NCI-H748 (cell line): ENCODE measurements around the gene TF.

Source experiments
- DNase-seq: peaks from one replicate; lab custom pipeline; 2025; ENCODE audit not compliant: unreplicated experiment; lab: John Stamatoyannopoulos, UW

TF gene

DNA sequence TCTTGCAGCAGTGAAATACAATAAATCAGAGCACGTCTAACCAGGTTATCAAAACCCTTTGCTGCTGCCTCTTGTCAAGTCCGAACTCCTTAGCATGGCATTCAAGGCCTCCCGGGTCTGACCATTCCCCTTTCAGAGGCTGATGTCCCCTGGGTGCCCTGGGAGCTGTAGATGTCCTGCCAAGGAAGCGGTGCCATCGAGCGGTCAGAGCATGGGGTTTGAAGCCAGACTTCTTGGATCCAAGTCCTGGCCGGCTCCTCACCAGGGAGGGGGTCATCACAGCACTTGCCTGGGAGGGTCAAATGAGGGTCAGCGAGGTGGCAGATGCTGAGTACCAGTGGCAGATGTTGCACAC is 496 bp downstream of the TF start:
- no peak for DNase-seq

DNA sequence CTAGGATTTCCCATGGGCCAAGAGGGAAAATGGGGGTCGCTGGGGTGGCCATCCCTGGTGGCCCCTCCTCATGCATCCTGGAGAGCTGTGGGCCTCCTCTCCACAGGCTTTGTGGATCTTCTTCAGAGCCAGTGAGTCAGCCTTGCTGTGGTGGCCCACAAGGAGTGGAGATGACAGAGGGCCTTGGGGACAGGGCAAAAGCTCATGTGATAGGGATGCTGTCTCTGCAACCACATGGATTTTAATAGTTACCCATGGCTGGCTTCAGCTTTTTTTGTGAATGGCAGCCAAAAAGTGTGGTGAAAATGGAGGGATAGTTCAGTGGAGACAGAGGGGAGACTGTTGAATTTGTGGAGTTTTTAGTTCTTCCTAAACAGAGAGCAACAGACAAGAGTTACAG is 1.2 kb downstream of the TF start:
- no peak for DNase-seq

DNA sequence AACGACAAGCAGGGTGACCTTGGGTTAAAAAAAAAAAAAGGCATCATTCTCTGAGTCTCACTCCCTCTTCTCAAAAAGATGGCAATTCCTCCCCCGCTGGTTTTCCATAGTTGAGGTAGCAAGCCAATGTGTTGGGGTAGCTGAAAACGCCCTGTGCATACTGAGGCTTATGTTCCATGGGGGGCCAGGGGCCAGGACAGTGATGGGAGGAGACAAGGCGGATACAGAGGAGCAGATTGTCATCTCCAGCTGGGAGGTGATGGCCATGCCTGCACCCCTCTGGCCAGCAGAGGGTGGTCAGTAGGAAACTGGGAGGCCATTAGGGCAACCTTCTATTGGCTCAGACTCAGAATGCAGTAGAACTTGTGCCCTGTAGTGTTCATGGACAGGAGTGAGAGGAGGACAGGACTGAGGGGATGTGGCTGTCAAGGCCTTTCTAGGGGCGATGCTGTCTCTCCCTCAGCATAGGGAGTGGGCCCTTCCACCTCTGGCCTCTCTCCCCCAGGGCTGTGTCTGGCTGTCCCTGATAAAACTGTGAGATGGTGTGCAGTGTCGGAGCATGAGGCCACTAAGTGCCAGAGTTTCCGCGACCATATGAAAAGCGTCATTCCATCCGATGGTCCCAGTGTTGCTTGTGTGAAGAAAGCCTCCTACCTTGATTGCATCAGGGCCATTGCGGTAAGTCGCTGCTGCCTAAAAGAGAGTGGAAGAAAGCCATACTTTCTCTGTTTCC is 1.9 kb downstream of the TF start:
- DNase-seq, result no peak

DNA sequence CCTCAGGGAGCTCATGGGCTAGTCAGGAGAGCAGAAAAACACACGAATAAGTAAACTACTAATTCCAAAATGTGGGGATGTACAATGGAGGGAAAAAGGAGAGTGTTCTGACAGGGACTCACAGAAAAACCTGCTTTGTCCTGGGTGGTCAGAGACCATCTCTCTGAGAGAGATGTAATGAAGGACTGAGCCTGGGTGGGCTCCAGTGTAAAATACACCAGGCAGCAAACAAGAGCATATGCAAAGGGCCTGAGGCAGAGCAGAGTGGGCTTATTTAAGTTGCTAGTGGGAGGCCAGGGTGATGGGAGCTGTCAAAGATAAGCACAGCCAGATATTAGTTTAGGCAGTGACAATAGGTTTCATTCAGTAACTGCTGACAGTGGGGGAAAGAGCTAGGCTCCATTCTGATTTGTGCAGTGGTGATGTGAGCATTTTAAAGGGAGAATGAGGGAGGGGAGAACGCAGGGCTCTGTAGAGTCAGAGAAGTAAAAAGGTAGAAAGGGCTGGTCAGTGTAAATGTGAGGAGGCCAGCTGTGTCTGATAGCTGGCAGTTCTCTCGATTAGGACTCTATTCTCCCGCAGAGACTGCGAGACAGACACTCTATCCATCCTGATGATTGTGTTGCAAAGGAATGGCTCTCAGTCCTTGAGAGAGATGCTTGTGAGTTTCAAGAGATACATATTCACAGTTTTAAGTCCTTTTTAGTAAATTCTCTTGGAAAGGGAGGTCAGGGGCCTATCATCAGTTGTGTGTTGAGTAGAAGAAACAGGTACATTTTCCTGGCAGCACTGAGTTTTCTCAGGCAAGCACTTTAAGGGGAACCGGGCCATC is 3.5 kb downstream of the TF start:
- no peak for DNase-seq

DNA sequence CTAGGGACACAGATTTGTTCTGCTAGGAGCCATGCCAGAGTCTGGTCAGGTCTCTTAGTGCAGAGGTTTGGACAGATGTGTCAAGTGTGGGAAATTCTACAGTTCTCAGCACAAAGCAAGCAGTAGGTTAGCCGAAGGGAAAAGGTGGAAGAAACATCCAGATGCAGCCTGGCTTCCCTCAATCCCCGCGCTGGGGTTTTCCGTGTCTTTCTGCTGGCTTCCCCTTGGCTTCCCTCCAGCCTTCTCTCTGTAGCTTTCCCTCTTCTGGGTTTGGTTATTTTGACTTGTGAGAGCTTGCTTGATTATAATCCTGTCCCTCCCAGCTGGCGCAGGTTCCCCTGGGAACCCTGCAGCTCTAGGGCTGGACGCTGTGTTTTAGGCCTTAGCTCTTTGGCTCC is 4.1 kb downstream of the TF start:
- no peak for DNase-seq

DNA sequence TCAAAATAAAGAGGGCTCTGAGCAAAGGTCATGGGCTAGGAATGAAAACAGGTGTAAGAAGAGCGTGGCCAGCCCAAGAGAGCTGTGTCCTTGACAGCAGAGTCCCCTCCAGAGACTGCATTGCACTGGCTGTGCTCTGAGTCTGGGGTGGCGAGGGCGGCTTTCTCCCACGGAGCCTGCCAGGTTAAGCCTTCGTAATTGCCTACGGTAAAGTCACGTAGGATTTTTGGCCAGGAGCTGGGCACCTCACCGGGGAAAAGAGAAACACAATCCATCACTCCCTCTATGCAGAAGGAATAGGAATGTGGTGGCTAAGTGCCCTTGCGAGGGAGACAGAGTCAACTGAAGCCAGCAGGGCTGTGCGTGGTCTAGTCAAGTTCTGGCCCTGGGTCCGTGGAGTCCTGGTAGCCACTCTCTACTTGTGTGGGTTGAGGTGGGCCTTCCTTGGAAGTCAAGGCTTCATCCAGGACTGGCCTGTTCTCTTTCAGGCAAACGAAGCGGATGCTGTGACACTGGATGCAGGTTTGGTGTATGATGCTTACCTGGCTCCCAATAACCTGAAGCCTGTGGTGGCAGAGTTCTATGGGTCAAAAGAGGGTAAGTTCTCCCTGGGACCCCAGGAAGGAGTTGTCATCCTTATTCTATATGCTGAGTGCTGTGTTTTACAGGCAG is 7.0 kb downstream of the TF start:
- DNase-seq, result no peak

DNA sequence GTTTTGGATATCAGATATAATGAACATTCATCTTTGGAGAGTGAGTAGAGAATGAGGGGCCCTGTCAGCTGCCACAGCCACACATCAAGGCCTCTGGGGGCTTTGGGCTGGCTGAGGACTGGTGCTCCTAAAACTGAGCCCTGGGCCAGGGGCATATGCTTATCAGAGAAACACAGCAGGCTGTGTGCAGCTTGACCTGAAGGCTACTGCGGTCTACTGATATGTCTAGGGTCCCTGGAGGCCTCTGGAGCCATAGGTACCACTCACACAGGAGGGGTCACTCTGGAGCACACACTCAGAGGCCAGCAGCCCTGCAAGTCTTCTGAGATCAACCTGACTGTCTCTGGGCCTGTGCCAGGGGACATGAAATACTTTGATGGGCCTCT is 7.6 kb downstream of the TF start:
- no peak for DNase-seq

DNA sequence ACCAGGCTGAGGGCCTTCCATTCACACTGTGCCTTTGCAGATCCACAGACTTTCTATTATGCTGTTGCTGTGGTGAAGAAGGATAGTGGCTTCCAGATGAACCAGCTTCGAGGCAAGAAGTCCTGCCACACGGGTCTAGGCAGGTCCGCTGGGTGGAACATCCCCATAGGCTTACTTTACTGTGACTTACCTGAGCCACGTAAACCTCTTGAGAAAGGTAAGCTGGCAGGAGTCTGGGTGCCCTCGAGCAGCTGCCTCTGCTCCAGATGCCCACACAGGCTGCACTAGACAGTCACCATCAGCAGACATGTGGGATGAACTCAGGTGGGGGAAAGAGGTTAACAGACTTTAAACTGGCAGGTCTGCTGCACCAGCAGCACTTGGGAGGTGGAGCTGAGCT is 8.3 kb downstream of the TF start:
- no peak for DNase-seq

DNA sequence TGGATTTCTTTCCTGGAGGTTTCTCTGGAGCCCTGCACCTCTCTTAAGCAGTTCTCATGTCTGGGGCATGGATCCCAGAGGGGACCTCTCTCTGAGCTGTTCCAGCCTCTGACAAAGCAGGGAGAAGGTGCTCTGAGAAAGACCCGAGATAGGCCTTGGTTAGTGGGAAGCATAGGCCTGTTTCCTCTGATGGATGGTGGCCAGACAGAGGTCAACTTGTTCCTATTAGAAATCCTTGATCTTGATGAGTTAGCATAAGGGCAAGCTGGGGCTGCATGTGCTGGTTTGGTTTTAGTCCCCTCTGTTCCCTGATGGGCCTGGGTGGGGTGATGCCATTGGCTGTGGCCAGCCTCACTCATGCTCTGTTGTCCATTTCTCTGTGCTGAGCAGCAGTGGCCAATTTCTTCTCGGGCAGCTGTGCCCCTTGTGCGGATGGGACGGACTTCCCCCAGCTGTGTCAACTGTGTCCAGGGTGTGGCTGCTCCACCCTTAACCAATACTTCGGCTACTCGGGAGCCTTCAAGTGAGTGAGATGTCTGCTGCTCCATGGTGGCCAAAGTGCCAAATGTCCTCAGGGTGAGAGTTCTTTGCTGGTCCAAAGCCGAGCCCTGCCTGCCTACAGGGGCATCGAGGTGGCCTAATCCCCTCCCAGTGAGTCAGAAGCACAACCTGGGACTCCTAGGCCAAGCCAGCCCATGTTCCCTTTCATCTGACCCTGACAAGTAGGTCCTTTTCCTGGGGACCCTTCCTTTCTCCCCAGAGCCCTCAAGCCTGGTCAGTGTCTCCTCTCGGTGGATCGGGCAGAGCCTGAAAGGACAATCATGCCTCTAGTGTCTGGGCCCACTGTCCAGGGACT is 9.0 kb downstream of the TF start:
- DNase-seq, result no peak

DNA sequence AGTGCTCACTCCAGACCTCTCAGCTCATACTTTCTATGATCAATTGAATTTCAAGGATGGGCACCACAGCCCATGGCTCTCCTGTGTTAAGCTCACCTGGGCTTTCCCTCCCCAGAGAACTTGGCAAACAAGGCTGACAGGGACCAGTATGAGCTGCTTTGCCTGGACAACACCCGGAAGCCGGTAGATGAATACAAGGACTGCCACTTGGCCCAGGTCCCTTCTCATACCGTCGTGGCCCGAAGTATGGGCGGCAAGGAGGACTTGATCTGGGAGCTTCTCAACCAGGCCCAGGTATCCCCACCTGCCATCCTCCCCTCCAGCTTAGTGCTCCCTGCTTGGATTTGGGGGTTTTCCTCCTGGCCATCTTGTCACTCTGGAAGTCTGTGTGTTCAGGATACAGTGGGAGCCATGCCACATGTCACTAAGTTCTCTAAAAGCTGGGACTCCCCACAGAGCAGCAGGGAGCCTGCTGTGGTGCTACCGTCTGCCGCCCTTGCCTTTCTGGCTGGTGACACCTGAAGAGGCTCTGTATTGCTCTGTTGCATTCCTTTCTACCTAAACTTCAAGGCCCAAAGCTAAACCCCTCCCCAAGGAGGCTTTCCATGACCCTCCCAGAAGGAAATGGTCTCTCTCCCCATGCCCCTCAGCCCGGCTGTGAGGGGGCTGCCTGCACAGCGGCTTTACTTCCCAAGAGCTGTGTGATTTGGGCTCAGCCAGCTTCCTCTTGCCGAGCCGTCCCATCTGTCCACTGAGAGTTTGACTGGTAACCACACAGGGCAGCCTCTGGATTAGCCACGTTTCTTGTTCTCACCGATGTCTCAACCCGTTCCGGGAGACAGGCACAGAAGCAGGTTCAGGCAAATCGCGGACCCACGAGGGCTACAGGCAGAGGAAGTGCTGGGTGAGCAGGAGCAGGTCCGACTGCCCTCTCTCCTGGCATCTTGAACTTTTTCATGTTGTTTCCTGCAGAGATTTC is 10.8 kb downstream of the TF start:
- DNase-seq, result no peak

DNA sequence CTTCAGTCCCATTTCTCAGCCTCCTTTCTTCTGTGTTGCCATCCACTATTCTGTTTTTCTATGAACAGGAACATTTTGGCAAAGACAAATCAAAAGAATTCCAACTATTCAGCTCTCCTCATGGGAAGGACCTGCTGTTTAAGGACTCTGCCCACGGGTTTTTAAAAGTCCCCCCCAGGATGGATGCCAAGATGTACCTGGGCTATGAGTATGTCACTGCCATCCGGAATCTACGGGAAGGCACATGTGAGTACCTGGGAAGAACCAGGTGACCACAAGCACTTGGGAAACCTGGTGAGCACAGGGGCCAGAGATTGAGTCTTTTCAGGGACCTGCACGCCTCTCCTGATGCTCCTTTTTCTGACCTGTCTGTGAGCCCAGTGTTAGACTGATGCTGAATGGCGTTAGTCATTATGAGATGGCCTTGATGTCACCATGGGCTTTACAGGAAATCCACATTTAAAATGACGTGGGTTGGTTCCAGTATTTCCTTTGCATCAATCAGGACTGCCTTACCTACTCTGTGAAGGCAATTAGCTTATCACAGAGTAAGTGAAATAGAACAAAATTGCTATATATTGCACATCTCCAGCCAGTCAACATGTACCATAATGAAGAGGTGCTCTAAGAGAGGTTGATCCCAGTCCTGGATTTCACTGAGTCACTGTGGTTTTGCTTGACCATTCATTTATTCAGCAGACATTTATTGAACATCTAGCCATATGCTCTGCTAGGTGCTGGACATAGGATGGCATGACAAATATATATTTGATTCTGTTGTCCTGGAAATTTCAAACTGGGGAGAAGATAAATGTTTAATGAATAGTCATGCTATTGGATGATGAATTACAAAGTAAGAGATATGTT is 11.7 kb downstream of the TF start:
- no peak for DNase-seq

DNA sequence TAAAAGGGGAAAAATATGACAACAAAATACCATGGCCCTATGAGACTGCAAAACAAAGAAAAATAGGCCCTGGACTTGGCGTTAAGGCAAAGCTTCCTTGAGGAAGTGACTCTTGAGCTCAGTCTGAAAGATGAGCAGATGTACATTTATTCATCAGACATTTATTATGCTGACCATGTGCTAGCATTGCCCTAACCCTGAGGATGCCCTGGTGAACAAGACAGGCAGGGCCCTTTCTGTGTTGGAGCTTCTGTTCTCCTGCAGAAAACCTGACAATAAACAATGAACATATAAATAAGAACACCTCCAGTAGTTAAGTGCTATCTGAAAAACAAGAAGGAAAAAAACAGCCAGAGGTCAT is 12.4 kb downstream of the TF start:
- no peak for DNase-seq

DNA sequence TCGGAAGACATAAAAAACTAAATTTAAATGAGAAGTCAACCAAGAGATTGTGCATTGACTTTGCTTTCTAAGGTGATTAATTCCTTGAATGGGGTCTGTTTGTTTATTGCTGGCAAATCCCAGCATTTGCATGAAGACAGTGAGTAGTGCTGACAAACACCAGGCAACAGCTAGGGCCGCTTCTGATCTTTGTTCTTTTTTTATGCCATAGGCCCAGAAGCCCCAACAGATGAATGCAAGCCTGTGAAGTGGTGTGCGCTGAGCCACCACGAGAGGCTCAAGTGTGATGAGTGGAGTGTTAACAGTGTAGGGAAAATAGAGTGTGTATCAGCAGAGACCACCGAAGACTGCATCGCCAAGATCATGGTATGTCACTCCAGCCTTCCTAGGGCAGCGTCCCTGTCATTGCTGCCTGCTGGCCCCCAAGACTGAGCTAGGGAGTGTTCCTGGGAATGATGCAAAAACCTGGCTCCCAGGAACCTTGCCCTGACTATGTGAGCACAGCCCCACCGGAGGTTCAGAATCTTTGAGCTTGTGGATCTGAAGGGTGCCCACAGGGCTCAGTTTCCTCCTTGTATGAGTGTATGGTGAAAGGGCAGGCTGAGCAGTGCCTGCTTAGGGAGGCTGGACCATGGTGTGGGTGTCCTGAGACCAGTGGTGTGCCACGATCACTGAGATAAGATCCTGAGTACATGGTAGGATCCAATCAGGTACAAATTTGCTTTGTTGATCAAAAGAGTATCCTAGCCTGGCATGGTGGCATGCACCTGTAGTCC is 13.0 kb downstream of the TF start:
- no peak for DNase-seq

DNA sequence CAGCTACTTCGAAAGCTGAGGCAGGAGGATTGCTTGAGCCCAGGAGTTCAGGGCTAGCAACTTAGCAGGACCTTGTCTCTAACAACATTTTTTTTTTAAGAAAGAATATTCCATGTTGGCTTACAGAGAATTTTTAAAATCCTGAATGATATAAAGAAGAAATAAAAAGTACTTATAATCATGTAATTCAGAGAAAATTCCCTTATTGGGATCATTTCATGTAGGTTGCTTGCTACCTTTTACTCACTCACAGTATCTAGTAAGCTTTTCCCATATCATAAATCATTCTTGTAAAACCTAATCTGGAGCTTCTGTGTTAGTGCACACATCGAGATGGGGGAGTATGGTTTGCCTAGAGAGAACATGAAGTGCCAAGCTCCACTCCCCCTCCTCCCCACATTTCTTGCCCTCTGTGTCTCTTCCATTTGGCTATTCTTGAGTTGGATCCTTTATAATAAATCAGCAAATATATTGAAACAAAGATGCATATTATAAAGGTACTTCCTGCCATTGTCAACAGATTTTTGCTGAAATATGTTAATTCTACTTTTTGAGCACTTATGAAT is 13.6 kb downstream of the TF start:
- no peak for DNase-seq

DNA sequence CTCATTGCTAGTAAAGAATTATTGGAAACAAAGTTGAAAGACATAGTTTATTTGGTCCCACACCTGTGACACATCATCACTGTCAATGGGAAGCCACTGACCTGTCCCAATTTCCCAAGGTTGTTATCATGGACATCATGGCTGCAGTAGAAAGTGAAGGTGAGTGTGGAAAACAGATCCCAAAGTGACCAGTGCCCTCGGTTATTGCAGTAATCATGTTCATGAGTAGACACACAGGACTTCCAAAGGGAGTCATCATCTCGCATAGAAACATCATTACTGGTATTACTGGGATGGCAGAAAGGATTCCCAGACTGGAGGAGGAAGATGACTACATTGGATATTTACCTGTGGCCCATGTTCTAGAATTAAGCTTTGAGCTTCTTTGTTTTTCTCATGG is 14.7 kb downstream of the TF start:
- no peak for DNase-seq

DNA sequence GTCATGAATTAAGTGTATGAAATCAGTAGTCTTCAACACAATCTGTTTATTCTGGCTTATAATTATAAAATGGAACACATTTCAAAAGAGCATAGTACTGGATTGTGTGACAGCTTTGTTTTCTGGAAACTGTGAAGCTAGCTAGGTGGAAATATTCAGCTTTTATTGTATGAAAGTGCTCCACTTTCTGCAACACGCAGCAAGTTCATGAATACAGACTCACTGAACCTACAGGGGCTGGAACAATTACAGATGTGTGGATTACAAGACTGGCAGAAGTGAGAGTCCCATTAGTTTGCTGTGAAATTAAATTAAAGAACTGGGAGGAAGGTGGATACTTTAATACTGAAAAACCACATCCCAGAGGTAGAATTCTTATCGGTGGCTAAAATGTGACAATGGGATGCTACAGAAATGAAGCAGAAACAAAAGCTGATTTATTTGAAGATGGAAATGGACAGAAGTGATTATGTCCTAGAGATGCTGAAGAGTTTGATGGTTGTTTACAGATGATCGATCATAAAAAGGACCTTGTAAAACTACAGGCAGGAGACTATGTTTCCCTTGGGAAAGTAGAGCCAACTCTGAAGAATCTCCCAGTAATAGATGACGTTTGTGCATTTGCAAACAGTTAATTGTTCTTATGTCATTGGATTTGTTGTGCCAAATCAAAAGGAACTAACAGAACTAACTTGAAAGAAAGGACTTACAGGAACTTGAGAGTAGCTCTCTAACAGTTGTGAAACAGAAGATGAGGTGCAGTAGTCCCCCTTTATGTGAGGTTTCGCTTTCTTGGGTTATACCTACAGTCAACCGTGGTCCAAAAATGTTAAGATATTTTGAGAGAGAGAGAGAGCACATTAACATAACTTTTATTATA is 15.7 kb downstream of the TF start:
- DNase-seq, result no peak

DNA sequence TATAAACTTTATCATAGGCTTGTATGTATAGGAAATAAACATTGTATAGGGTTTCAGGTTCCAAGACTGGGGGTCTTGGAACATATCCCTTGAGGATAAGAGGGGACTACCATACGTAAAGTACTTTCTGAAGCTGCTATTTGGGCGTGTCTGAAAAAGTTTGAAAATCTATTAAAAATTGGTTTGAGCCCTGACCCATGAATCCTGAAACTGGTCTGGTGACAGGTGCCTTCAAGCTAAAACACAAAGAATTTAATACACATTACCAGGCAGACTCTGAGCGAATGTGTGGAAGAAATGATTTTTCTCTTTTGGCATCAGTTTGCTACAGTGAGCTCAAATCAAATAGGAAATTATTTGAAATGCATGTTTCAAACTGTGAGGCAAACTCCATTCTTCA is 16.3 kb downstream of the TF start:
- DNase-seq, result no peak
